Suprapubic skin (tissue), 4 donors: ENCODE data around the gene PMM1.
A peak's percentile ranks its signal among the peaks of the same experiment; 100 is the strongest.

Experiments
- EP300 ChIP-seq: sonication (generic); formaldehyde crosslinking; IDR thresholded peaks from one replicate; pipeline ENCODE4 v1.6.1; 2017; ENCODE audit warnings: antibody characterized with exemption
- POLR2A ChIP-seq, 2 donors: fragments of 450-650 bp; IDR thresholded peaks; one replicate each; pipeline ENCODE4 v1.6.1; 2017; ENCODE audit warnings: antibody characterized with exemption in 2 of 2, mild to moderate bottlenecking in 2 of 2, moderate library complexity in 2 of 2
- POLR2AphosphoS5 ChIP-seq, 3 donors: sonication (generic); formaldehyde crosslinking; IDR thresholded peaks; one replicate each; pipeline ENCODE4 v1.6.1; 2017; ENCODE audit warnings: antibody characterized with exemption in 3 of 3
- TF ChIP-seq, protein P1 (sequence below), 2 donors: fragments of 200-600 bp in 1 of 2; fragments of 450-650 bp in 1 of 2; sonication (generic) in 1 of 2; IDR thresholded peaks; one replicate each; pipeline ENCODE4 v1.5.1; 2016 to 2019; ENCODE audit warnings: antibody characterized with exemption in 2 of 2, mild to moderate bottlenecking in 1 of 2, moderate library complexity in 1 of 2

- TF ChIP-seq, protein P1, sequence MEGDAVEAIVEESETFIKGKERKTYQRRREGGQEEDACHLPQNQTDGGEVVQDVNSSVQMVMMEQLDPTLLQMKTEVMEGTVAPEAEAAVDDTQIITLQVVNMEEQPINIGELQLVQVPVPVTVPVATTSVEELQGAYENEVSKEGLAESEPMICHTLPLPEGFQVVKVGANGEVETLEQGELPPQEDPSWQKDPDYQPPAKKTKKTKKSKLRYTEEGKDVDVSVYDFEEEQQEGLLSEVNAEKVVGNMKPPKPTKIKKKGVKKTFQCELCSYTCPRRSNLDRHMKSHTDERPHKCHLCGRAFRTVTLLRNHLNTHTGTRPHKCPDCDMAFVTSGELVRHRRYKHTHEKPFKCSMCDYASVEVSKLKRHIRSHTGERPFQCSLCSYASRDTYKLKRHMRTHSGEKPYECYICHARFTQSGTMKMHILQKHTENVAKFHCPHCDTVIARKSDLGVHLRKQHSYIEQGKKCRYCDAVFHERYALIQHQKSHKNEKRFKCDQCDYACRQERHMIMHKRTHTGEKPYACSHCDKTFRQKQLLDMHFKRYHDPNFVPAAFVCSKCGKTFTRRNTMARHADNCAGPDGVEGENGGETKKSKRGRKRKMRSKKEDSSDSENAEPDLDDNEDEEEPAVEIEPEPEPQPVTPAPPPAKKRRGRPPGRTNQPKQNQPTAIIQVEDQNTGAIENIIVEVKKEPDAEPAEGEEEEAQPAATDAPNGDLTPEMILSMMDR (IDR thresholded peaks at IDR 0.05), result no peak
- TF ChIP-seq EP300, result no peak
- TF ChIP-seq POLR2AphosphoS5 (IDR thresholded peaks at IDR 0.05), result peak; percentile 90 to 97 (median 92)
- peak; percentile 56 to 90 for TF ChIP-seq POLR2A (IDR thresholded peaks at IDR 0.05)
These were observed 31.7 kb upstream of the PMM1 start, which contains the start of gene XRCC6 for GRCh38 chr22:41621099-41621910.
